Stimulated activated CD4-positive, alpha-beta T cell treated with anti-CD3 and anti-CD28 coated beads, Interleukin-4, amount 100 ng/mL, for 4 hours (primary cell): ENCODE results near the gene FDX1.
"Not testable (repeated sequence)": the region's sequence is repeated elsewhere in the genome, so short reads cannot be mapped to it uniquely, and the experiment has no call there.

Experiments used
- DNase-seq, 2 experiments: peaks; one replicate each; pipeline ENCODE4 v3.0.0-alpha.2; 2020

The FDX1 gene, protein sequence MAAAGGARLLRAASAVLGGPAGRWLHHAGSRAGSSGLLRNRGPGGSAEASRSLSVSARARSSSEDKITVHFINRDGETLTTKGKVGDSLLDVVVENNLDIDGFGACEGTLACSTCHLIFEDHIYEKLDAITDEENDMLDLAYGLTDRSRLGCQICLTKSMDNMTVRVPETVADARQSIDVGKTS

DNA sequence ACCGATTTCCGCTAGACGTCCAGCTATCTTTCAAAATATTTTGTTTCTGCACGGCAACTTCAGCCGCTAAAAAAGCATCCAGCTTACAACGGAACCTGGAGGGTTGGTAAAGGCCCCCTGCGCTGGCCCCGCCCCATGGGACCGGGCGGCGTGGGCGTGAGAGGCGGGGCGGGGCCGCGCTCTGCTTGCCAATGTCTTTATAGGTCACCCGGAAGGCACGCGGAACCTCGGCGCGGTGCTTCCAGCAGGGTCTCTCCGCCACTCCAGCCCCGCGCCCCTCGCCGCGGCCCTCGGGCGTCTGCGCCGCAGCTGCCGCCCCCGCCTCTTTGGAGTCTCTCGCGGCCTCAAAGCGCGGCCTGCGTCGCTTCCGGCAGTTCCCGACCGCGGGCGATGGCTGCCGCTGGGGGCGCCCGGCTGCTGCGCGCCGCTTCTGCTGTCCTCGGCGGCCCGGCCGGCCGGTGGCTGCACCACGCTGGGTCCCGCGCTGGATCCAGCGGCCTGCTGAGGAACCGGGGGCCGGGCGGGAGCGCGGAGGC, at the start of gene FDX1:
TSS of gene FDX1 (plus strand) at position 218 of the 536 bp plus-strand sequence. CDS start at position 391, 173 bp downstream.
- DNase-seq: peak; percentile 88

DNA sequence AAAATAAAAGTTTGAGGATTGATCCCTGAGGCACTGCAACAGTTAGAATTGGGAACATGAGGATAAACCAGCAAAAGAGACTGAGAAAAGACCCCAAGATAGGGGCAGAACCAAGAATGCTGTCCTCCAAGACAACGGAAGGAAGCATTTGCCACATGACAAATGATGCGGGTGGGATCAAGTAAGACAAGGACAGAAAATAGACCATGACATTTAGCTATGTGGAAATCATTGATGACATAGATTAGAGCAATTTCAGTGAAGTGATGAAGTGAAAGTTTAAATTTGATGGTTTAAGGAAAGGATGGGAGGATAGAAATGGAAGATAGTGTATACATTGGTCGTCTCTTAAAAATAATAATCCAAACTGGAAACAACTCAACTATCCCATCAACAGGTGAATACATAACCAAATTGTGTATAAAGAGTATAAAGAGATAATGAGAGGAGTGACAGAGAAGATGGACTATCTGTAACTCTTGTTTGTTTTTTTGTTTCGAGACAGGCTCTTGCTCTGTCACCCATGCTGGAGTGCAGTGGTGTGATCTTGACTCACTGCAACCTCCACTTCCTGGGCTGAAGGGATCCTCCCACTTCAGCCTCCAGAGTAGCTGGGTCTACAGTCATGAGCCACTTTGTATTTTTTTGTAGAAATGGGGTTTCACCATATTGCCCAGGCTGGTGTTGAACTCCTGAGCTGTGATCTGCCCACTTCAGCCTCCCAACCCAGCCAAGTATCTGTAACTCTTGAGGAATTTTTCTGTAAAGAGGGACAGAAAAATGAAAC, 48.7 kb upstream of the FDX1 start:
- no peak for DNase-seq

DNA sequence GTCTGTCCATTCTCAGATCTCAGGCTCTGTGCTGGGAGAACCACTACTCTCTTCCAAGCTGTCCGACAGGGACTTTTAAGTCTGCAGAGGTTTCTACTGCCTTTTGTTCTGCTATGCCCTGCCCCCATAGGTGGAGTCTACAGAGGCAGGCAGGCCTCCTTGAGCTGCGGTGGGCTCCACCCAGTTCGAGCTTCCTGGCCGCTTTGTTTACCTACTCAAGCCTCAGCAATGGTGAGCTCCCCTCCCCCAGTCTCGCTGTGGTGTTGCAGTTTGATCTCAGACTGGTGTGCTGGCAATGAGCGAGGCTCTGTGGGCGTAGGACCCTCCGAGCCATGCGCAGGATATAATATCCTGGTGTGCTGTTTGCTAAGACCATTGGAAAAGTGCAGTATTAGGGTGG, 41.5 kb upstream of the FDX1 start:
- DNase-seq: not testable (repeated sequence)

DNA sequence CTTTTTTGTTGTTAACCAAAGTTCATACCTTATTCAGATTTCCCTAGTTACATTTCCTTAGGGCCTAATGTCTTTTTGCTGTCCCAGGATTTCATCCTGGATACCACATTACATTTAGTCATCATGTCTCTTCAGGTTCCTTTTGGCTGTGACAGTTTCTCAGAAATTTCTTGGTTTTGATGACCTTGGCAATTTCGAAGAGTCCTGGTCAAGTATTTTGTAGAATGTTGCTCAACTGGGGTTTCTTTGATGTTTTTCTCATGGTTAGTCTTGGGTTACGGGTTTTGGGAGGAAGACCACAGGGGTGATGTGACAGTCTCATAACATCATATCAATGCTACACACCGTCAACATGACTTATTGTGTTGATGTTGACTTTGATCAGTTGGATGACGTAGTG, 39.8 kb upstream of the FDX1 start:
- no peak for DNase-seq

DNA sequence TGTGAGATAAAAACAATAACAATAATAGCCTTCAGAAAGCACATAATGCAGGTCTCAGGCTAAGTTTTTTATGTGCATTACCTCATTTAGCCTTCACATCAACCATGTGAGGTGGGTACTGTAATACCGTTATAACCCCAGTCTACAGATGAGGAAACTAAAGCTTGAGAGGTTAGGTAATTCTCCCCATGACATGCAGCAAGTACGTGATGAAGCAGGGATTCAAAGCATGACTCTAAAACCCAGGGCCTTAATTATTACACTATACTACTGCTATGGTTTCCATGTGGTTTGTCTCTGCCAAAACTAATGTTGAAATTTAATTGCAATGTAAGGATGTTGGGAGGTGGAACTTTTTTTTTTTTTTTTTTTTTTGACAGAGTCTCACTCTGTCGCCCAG, 37.7 kb upstream of the FDX1 start:
- no peak for DNase-seq

GRCh38 chr11:110397668-110398286, 32.0 kb upstream of the FDX1 start:
- not testable (repeated sequence) for DNase-seq

- not testable (repeated sequence) for DNase-seq
Measured at GRCh38 chr11:110403585-110403984, 26.2 kb upstream of the FDX1 start.

DNA sequence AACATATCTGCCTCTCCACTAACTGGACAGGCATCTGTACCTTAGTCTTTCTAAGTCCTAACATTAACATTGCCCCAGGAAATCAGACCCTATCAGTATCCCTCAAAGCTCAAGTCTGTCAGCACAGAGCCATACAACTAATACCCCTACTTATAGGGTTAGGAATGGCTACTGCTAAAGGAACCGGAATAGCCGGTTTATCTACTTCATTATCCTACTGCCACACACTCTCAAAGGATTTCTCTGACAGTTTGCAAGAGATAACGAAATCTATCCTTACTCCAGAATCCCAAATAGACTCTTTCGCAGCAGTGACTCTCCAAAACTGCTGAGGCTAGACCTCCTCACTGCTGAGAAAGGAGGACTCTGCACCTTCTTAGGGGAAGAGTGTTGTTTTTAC, 24.1 kb upstream of the FDX1 start:
- DNase-seq: not testable (repeated sequence)

DNA sequence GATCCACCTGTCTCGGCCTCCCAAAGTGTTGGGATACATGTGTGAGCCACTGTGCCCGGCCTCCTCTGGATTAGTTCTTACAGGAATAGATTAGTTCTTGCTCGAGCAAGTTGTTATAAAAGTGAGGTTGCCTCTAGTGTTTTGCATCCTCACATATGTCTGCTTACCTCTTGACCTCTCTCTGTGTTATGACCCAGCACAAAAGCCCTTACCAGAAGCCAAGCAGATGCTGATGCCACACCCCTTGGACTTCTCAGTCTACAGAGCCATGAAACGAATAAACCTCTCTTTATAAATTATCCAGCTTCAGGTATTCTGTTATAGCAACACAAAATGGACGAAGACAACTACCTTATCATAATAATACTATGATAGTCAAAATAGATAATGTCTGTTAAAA, 22.4 kb upstream of the FDX1 start:
- DNase-seq: no peak

GRCh38 chr11:110409174-110409573, 20.6 kb upstream of the FDX1 start:
- no peak for DNase-seq

DNA sequence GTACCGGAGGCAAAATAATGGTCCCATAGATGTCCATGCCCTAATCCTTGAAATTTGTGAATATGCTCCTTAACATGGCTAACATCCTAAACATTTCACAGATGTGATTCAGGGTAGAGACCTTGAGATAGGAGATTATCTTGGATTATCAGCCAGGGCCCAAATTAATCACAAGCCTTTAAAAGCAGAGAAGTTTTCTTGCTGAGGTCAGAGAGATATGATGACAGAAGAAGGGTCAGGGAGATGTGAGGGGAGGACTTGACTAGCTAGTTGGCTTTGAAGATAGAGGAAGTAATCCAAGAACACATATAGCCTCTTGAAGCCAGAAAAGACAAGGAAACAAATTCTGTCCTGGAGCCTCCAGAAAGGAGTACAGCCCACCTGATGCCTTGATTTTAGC, 19.1 kb upstream of the FDX1 start:
- no peak for DNase-seq

DNA sequence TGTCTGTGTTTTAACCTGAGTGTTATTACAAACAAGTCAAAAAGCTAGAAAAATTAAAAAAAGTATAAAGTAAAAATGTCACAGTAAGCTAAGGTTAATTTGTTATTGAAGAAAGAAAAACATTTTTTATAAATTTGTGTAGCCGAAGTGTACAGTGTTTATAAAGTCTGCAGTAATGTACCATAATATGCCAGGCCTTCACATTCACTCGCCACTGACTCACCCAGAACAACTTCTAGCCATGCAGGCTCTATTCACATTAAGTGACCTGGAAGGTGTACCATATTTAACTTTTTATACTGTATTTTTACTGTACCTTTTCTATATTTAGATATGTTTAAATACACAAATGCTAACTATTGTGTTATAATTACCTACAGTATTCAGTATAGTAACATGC, 14.7 kb upstream of the FDX1 start:
- DNase-seq: no peak

GRCh38 chr11:110421658-110422057, 8.1 kb upstream of the FDX1 start:
- DNase-seq: not testable (repeated sequence)

DNA sequence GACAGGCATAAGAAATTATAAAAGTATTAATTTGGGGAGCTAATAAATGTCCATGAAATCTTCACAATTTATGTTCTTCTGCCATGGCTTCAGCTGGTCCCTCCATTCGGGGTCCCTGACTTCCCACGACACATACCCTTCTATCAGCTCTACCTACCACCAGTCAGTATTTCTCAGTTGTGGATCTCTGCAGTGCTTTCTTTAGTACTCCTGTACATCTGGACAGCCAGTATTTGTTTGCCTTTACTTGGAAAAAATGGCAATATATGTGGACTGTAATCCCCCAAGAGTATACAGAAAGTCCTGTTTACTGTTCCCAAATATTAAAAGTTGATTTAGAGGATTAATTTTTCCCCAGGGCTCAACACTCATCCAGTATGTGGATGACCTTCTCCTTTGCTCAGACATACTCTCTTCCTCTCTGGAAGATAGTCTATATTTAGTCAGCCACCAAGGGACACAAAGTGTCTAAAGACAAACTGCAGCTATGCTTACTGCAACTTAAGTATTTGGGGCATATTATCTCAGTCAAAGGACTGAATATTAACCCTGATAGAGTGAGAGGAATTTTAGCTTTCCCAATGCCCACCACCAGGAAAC, 7.3 kb upstream of the FDX1 start:
- DNase-seq: no peak

- DNase-seq: no peak
Measured at GRCh38 chr11:110424775-110425444, 4.8 kb upstream of the FDX1 start.

DNA sequence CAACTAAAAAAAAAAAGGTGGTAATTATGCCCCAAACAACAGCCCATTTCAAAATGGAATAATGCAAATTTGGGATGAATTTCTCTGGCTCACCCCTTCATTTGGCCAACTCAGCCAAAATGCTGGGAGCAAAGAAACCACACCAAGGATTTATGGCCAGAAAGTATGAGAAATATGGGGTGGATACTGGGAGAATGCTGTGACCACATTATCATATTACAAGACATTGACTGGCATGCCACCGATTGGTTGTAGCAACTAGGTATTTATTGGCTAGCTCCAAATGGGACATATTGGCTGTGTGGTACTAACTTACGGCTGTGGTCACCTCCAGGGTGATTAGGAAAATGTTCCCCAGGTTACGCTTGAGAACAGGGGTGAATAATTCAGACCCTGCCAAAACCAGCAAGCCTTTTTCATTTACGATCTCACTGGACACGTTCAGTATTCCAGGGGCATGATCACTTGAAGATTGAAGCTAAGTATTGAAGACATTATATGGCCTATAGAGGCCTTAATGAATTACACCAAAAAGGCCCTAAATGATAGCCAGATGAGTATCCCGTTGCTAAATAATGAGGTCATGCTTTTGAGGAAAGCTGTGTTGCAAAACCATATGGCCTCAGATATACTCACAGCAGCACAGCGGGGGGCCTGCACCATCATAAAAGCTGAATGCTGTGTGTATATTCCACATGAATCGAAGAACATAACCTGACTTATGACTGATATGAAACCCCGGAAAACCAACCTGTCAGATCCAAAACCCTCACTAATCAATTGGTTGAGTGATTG, 3.8 kb upstream of the FDX1 start:
- DNase-seq: no peak

GRCh38 chr11:110428040-110428439, 1.7 kb upstream of the FDX1 start:
- no peak for DNase-seq

- DNase-seq: no peak
Measured at GRCh38 chr11:110428956-110429730, 605 bp upstream of the FDX1 start.

DNA sequence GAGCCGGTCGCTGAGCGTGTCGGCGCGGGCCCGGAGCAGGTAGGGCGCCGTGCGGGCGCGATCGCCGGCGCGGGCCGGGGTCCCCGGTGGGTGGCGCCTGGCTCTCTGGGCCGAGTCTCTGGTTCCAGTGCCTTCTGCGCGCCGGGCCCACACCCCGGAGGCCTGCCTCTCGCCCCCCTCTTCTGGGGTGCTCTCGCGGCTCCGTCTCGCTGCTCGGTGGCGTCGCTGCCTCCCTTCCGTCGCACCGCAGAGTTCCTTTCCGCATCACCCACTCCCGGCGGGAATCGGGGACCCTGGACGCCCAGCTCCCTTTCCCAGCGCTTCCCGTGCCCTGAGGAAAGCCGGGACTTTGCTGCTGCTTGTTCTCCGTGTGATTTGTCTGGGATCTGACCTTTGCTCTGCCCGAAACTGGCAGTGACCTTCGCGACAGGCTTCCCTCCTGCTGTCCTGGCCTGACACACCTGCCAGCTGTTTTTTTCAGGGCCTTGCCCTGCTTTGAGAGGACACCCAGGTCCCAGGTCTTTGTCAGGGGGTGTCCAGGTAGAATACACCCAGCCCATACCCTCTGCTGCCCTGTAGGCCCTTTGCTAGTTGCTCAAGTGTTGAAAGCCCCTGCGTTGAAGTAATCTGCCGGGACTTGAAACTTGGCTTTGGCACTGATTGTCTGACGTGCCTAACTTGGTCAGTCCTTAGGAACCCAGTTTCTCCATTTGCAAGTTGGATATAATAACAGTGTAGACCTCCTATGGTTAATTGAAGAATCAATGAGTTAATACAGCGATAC, 711 bp downstream of the FDX1 start:
- no peak for DNase-seq

DNA sequence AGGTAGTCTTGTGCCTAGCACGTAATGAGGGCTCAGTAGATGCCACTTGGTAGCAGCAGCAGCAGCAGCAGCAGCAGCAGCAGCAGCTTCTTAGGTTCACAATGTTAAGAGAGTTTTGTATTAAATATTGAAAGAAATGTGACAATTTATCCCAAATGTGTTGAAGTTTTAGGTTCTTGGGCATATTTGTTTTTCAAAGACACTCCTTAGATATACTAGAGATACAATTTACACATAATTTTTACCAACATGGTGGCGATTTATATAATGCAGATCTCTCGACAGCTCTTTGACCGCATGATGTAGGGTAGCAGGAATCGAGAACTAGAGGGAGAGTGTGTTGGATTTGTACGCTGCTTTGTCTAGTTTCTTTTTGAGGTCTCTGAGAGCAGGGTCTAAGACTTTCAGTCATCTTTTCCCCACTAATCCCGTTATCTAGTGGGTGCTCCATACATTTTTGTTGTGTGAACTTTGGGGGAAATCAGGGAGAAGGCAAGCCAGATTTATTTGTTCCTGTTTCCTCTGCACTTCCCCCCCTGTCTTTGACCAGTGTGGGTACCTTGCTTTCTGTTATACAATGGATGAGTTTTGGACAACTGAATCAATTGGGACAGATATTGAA, 1.4 kb downstream of the FDX1 start:
- no peak for DNase-seq
